Kidney glomerular epithelial cell (primary cell): Measurements from ENCODE around the gene TEDC2.

Source experiments
- DNase-seq: peaks from one replicate; lab custom pipeline; 2025; lab: John Stamatoyannopoulos, UW

TEDC2 gene

DNA sequence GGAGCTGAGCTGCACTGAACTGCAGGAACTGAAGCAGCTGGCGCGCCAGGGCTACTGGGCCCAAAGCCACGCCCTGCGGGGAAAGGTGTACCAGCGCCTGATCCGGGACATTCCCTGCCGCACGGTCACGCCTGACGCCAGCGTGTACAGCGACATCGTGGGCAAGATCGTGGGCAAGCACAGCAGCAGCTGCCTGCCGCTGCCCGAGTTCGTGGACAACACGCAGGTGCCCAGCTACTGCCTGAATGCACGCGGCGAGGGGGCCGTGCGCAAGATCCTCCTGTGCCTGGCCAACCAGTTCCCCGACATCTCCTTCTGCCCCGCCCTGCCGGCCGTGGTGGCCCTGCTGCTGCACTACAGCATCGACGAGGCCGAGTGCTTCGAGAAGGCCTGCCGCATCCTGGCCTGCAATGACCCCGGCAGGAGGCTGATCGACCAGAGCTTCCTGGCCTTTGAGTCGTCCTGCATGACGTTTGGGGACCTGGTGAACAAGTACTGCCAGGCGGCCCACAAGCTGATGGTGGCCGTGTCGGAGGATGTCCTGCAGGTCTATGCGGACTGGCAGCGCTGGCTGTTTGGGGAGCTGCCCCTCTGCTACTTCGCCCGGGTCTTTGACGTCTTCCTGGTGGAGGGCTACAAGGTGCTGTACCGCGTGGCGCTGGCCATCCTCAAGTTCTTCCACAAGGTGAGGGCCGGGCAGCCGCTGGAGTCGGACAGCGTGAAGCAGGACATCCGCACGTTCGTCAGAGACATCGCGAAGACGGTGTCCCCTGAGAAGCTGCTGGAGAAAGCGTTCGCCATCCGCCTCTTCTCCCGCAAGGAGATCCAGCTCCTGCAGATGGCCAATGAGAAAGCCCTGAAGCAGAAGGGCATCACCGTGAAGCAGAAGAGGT lies 36.6 kb downstream of the TEDC2 start:
- no peak for DNase-seq

DNA sequence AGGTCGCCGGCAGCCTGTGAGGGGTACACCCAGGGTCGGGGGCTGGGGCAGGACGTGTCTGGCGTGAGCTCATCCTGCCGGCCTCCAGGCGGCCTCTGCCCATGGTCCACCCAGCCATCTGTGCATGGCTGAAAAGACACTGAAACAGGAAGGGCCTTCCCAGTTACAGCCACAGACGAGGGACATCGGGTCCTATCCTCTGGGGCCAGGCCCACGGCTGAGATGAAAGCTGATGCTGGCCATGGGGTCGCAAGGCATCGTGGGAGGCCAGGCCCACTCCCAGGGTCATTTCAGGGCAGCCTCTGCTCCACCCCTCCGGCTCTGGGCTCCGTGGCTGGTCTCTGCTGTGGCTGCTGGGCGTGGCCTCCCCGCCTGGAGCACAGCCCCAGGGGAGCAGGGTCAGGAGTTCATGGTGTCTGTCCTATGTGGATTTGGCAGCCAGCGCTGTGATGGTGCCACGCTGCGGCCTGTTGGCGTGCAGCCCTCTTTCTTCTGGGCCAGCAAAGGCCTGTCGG lies 37.3 kb downstream of the TEDC2 start:
- no peak for DNase-seq

DNA sequence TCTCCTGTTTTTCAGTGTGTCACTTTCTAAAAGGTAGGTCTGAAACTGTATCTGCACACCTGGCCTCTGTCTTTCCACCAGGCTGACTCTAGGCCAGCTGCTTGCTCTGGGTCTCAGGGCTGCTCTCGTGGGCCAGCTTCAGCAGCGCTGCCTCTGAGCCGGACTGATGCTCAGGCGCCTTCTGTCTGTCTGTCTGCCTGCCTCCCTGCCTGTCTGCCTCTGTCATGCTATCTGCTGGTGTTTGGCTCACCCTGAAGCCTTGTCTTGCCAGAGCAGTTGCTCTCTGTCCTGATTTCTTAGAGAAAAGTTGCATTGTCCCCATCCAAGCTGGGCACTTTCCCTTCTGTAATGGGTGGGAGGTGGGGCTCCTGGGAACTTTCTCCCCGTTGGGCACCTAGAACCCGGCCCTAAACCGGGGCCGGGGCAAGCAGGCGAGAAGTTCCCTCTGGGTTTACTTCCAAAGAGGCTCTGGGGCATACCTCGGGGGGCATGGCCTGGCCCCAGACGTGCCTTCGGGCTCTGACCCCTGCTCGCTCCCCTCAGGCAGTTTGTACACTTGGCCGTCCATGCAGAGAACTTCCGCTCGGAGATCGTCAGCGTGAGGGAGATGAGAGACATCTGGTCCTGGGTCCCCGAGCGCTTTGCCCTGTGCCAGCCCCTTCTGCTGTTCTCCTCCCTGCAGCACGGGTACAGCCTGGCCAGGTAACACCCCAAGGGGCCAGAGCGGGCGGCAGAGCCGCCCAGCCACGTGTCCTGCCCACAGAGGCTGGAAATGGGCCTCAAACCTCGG lies 38.0 kb downstream of the TEDC2 start:
- DNase-seq = no peak

DNA sequence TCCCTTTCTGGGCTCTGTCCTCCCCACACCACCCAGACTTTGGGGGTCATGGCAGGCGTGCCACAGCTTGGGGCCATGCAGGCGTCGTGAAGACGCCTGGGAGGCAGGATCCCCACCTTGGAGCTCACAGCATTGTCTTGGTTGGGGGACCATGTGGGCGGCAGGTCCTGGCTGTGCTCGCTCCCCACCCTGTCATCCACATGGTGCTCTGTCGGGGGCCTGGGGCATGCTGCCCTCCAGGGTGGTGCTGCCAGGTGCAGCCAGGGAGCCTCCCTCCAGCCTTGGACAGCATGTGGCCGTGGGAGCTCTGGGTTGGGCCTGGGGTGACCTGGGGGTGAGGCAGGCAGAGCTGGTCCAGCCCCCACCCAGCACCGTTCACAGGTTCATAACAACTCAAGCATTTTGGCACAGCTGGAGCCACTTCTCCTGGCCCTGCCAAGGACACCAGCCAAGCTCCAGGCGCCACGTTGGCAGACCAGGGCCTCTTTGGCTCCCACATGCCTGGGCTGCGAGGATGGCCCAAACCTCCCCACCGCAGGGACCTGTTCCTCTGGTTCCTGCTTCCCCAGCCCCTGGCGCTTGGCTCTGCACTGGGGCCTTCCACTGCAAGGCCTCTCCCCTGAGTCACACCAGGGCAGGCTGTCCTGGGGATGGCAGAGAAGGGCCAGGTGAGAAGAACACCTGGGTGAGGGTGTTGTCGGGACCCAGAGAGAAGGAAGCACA lies 38.8 kb downstream of the TEDC2 start:
- DNase-seq = no peak

DNA sequence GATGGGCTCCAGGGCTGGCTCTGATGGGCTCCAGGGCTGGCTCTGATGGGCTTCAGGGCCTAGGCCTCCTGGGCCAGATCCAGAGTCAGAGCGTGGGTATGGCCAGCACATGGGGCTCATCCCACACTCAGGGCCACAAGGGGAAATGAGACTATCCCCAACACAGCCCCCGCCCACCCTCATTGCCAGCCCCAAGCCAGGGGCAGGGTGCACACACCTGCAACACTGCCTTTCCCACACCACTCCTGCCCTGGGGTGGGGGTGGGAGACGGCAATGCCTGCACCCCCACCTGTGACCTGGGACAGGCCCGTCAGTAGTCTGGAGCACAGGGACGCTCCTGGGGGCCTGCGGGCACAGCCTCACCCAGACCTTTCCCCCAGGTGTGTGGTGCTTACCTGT lies 39.5 kb downstream of the TEDC2 start:
- DNase-seq = no peak

DNA sequence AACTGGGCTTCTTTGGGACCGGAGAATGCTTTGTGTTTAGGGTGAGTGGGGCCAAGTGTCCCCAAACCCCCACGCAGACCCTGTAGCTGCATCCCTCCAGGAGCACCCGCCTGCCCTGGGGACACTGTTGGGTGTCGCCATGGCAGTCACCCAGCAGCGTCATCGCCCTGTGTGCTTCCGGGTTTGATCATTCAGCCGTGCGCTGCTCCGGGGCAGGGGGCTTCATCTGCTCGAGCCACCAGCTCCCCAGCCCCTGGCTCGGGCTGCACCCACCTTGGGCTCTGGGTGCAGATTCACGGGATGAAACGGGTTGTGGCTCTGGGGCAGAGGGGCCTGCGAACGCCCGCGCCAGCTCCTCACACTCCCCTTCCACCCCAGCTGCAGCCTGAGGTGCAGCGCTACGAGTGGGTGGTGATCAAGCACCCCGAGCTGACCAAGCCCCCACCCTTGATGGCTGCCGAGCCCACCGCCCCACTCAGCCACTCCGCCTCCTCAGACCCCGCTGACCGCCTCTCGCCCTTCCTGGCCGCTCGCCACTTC lies 40.1 kb downstream of the TEDC2 start:
- no peak for DNase-seq

DNA sequence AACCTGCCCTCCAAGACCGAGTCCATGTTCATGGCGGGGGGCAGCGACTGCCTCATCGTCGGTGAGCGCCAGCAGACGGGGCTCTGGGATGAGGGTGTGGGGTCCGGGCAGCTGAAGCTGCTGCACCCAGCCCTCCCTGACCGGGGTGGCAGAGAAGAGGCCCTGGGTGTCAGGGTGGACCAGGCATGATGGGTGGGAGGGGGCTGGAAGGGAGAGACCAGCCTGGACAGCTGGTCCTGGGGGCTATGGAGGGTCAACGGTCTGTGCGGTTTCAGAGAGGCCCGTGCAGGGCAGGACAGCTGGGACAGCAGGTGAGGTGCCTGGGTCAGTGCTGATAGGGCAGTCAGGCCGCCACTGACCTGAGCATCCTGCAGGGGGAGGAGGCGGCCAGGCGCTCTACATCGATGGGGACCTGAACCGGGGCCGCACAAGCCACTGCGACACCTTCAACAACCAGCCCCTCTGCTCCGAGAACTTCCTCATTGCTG lies 40.6 kb downstream of the TEDC2 start:
- DNase-seq = no peak

DNA sequence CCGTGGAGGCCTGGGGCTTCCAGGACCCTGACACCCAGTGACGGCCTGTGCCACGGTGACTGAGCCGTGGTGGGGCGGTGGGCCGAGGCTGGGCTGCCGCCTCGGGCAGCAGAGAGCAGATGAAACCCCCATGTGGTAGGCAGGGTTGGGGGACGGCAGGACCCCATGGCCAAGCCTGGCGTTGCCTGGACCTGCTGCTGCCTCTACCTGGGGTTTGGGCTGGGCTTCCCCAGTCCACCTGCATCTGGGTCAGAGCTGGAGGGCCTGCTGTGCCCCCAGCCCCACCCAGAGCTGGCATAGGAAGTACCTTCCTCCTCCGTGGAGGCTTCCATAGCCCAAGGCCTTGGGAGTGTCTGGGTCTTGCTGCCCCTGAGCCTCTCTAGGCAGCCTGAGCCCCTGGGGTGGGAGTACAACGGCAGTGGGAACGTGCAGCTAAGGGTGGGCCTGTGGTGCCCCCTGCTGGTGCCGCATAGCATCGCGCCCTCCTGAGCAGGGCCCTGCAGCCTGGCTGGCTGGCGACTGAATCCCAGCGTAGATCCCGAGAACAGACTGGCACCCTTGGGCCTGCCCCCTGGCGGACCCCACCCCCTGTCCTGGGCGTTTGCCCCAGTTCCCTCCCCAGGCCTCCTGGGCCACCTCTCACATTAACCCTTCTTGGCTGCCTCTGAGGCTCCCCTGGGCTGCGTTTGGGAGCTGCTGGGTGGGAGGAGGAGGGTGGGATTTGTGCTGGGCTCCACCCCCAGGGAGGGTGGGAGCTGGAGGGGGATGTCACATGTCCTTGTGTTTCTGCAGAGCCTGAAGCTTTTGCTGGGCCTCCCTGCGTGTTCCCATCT lies 41.2 kb downstream of the TEDC2 start:
- DNase-seq = peak; percentile 57

DNA sequence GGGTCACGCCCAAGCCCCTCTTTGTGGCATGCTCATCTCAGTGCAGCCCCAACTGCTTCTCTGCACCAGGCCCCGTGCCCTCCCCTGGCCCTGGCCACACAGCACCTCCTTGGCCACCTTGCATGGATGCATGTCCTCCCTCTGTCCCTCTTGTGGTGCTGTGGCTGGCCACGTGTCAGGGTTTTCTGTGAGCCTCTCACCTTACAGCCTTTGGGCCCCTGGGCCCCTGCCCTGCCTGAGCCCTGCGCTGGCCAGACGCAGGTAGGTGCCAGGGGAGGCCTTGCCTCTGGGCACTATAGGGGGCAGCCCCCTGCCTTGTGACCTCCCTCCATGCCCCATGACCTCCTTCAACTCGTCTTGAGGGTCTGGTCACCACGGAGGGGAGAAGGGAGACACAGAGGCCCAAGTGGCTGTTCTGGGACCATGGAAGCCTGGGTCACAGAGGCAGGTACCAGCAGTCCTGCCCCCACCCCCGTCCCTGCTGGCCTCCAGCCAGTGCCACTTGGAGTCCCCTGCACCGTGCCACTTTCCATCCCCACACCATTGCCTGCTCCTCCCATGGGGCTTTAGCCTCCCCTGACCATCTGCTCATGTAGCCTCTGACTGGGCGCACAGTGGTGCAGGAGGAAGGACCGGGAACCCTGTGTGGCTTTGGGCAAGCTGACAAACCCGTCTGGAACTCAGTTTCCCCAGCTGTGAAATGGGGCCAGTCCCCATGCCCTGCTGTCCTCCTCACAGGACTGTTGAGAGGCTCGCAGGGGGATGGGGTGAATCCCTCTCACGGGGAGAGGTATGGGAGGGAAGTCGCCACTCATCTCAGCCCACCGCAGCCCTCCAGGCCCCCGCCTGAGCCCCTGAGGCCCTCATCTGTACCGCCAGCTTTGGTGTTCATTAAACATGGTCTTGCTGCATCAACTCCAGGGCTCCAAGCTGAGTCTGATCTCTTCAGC lies 42.3 kb downstream of the TEDC2 start:
- DNase-seq = no peak

DNA sequence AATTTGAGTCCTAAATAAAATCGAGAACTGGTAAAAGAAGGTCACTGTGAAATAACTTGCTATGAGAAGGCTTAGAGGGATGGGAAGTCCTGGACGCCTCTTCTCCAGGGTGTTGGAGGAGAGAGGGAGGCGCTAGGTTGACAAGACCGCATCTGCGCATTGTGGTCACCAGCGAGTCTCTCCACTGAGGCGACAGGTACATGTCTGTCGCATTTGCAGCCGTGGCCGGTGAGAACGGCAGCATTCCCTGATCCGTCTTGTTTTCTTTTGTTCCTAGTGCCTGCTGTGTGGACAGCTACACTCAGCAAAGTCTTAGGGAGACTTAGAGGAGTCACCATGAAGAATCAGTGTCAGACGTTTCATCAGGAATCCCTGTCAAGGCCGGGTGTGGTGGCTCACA lies 45.8 kb downstream of the TEDC2 start:
- no peak for DNase-seq

DNA sequence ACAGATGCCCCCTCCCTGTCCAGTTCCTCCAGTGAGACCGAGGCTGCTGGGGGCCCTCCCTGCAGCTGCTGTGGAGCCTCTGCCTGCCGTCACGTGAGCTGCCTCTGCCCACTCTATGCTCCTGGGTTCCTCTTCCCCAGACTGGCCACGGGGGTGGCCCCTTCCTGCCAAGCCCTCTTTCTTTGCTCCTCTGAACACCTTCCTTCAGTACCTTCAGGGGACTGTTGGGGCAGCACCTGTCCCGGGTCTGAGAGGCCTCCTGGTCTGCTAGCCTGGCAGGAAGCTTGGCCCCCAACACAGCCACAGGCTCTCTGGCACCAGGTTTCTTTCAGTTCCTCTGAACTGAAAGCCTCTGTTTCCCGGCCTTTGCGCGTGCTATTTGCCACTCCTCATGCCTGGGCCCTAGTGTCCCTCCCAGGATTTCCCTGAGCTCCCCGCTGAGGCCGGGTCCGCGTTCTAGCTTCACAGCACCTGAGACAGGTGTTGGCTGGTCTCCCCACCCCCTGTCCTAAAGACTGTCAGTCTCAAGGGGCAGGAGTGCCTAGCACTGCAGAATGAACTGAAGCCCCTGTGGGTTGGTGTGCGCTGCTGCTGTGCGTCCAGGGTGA lies 47.2 kb downstream of the TEDC2 start:
- no peak for DNase-seq

DNA sequence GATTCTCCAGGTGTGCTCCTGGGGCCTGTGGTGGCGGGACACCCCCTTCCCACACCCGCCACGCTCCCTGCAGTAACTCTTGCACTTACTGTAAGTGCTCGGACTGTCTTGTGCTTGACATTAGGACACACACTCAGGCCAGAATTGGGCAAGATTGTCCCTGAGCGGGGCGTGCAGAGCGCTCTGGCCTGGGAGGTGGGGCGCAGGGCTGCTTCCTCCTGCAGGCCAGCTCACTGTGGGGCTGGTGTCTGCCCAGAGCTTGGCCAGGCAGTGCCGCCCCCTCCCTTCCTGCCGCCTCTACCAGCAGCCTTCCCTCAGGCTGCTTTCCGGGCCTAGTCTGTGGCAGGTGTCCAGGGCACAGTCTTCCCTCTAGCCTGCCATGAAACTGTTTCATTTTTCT lies 47.8 kb downstream of the TEDC2 start:
- no peak for DNase-seq

DNA sequence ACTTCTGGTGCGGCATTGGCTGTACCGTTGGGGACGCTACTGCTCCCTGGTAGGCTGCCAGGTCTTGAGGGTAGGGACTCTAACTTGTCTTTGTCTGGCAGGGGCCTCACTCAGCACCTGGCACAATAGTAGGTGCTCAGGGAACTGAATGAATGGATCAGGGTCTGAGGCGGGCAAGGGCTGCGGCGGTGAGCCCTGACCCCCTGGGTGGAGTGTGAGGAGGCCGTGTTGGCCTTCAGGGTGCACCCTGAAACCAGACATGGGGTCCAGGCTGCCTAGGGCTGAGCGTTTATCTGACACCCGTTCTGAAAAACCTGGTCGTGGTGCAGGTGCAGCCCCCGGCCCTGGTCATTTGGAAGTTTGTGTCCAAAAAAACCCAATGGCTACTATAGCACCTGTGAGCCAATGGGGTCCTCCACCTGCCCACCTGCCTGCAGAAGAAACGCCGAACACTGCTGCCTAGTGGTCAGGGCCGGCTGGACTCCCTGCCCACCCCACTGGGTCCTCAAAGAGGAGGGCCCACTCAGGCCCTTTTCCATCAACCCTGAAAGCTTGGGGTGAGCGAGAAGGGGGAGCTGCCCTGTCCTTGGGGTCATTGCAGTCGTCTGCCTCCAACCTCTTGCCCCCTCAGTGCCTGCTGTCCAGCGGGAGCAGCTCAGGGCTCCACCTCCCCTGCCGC lies 49.0 kb downstream of the TEDC2 start:
- no peak for DNase-seq

DNA sequence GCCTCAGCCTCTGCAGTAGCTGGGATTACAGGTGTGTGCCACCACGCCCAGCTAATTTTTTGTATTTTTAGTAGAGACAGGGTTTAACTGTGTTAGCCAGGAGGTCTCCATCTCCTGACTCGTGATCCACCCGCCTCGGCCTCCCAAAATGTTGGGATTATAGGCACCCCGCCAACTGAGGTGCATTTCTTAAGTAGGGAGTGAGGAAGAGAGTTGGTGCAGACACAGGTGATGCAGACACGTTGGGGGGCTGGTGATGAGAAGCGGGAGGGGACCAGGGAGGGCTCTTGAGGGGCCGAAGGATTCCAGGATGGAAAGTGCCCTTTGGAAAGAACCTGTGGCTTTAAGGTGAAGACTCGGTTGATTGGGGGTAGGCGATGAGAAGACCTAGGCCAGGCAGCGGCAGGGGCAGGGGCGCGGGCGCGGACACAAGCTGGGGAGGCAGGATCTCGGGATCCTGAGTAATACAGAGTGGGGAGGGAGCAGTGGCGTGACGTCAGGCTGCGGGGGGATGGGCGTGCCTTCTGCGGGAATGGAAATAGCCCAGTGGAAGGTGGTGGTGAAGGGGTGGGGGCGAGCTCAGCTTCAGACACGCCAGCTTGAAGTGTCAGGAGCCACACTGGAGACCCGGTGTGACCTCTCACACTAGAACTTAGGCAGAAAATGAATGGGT lies 51.4 kb downstream of the TEDC2 start:
- peak; percentile 8 for DNase-seq

DNA sequence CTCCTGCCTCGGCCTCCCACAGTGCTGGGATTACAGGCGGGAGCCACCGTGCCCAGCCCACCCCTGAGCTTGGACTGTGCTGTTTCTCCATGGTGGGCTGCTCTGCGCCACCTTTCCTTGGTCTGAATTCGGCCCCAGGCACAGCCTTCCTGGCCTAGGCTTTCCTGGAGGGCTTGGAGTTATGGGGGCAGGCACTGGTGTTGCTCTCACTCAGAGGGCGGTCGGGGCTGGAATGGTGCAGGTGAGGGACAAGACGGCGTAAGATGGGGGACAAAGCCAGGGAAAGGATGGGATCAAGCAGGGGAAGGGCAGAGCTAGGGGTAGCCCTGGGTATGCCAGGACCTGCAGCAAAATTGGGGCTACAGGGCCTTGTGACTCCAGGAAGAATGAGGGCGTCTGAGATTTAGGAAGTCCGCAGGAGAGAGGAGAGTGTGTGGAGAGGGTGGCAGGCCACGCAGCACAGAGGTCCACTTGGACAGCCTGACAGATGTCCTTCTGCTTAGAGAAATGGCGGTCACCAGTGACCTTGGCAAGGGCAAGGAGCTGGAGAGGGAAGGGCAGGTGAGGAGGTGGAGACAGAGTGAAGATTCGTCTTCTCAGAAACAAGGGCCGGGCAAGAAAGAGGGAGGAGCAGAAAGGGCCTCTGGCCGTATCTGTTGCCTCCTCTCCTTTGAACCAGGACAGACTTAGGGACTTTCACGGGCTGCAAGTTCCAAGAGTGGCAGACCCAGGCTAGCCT lies 52.3 kb downstream of the TEDC2 start:
- no peak for DNase-seq

DNA sequence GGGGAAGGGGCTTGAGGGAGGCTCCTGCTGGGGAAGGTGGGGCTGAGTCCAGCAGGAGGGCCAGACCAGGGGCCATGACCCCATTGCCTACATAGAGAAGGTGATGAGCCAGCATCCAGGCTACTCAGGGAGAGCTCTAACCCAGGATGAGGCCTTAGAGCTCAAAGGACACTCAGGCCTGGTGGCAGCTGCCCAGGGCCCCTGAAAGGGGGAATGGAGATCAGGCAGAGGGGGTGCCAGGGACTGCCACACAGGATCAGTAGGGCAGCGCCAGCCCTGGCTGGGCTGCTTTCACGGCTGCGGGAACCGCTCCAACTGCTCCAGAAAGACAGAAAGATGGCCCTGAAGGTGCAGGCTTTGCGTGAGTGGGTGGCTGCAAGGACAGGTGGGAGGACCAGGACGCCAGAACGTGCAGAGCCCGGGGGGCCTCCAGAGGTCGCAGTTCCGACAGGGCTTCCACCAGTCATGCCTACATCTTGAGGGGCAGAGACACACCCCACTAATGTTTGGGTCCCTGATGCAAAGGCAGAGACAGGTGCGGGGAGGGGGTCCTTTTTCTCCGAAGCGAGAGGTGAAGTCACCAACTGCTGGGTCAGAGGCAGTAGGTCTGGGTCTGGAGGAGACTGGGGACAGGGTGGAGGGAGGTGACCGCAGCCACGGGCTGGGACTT lies 53.0 kb downstream of the TEDC2 start:
- DNase-seq = no peak
